ENCODE results near the gene SPPL3.

DNA sequence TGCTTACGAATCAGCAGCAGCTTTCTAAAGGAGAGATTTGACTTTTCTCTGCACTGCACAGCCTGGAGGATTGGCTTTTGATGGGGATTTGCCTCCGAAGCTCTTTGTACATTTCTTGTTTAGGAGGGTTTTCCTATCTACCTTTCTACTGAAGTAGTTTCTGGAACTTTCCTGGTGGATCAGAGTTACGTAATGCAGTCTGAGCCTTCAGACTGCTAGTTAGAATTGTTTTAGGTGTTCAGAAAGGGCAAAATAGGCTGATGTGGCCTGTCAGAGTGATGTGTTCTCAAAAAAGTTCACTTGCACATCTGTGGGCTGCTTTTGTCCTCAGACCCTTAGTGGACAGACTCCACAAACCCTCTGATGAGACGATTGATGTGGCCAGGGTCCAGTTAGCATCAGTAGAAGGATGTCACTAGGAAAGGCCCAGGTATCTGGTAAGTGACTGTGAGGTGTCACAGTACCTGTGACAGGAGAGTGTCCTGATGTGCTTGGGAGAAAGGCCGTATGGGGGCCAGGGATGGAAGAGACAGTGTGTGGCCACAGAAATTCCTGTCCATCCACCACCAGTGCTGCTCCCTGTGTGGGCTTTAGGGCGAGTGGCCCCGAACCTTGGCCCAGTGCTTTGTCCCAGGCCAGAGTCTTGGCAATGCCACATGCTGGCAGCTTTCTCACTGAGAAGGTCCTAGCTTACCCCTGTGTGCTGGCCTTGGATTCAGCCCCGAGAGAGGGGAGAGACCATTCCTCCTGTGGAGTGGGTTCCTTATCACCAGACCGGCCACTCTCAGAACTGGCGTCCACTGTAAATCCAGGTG lies 183.0 kb downstream of the SPPL3 start:
- TF ChIP-seq CBFB (CRISPR knock-in tag; IDR thresholded peaks at IDR 0.05; ENCODE audit: low read depth) (no peak), RELA (CRISPR knock-in tag; IDR thresholded peaks at IDR 0.05; ENCODE audit: borderline replicate concordance) (no peak), FOXP1 (CRISPR knock-in tag; IDR thresholded peaks at IDR 0.05; ENCODE audit: borderline replicate concordance) (no peak), FOXK1 (CRISPR knock-in tag; IDR thresholded peaks at IDR 0.05) (no peak), ZNF423 (CRISPR knock-in tag; IDR thresholded peaks at IDR 0.05) (no peak), ELF4 (CRISPR knock-in tag; IDR thresholded peaks at IDR 0.05; ENCODE audit: low read depth) (no peak), FOXJ3 (CRISPR knock-in tag; IDR thresholded peaks at IDR 0.05; ENCODE audit: borderline replicate concordance) (no peak)
- TF ChIP-seq, protein P1, sequence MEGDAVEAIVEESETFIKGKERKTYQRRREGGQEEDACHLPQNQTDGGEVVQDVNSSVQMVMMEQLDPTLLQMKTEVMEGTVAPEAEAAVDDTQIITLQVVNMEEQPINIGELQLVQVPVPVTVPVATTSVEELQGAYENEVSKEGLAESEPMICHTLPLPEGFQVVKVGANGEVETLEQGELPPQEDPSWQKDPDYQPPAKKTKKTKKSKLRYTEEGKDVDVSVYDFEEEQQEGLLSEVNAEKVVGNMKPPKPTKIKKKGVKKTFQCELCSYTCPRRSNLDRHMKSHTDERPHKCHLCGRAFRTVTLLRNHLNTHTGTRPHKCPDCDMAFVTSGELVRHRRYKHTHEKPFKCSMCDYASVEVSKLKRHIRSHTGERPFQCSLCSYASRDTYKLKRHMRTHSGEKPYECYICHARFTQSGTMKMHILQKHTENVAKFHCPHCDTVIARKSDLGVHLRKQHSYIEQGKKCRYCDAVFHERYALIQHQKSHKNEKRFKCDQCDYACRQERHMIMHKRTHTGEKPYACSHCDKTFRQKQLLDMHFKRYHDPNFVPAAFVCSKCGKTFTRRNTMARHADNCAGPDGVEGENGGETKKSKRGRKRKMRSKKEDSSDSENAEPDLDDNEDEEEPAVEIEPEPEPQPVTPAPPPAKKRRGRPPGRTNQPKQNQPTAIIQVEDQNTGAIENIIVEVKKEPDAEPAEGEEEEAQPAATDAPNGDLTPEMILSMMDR (IDR thresholded peaks at IDR 0.05), result no peak
- TF ChIP-seq, protein P2, sequence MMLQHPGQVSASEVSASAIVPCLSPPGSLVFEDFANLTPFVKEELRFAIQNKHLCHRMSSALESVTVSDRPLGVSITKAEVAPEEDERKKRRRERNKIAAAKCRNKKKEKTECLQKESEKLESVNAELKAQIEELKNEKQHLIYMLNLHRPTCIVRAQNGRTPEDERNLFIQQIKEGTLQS (CRISPR knock-in tag; conservative IDR thresholded peaks at IDR 0.05), result no peak
- TF ChIP-seq, protein P3, sequence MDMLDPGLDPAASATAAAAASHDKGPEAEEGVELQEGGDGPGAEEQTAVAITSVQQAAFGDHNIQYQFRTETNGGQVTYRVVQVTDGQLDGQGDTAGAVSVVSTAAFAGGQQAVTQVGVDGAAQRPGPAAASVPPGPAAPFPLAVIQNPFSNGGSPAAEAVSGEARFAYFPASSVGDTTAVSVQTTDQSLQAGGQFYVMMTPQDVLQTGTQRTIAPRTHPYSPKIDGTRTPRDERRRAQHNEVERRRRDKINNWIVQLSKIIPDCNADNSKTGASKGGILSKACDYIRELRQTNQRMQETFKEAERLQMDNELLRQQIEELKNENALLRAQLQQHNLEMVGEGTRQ (CRISPR knock-in tag; IDR thresholded peaks at IDR 0.05), result no peak
- TF ChIP-seq, protein P4, sequence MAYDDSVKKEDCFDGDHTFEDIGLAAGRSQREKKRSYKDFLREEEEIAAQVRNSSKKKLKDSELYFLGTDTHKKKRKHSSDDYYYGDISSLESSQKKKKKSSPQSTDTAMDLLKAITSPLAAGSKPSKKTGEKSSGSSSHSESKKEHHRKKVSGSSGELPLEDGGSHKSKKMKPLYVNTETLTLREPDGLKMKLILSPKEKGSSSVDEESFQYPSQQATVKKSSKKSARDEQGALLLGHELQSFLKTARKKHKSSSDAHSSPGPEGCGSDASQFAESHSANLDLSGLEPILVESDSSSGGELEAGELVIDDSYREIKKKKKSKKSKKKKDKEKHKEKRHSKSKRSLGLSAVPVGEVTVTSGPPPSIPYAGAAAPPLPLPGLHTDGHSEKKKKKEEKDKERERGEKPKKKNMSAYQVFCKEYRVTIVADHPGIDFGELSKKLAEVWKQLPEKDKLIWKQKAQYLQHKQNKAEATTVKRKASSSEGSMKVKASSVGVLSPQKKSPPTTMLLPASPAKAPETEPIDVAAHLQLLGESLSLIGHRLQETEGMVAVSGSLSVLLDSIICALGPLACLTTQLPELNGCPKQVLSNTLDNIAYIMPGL (CRISPR knock-in tag; IDR thresholded peaks at IDR 0.05), result no peak
- TF ChIP-seq, protein P5, sequence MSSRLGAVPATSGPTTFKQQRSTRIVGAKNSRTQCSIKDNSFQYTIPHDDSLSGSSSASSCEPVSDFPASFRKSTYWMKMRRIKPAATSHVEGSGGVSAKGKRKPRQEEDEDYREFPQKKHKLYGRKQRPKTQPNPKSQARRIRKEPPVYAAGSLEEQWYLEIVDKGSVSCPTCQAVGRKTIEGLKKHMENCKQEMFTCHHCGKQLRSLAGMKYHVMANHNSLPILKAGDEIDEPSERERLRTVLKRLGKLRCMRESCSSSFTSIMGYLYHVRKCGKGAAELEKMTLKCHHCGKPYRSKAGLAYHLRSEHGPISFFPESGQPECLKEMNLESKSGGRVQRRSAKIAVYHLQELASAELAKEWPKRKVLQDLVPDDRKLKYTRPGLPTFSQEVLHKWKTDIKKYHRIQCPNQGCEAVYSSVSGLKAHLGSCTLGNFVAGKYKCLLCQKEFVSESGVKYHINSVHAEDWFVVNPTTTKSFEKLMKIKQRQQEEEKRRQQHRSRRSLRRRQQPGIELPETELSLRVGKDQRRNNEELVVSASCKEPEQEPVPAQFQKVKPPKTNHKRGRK (CRISPR knock-in tag; IDR thresholded peaks at IDR 0.05; ENCODE audit: borderline replicate concordance), result no peak
- TF ChIP-seq, protein P6, sequence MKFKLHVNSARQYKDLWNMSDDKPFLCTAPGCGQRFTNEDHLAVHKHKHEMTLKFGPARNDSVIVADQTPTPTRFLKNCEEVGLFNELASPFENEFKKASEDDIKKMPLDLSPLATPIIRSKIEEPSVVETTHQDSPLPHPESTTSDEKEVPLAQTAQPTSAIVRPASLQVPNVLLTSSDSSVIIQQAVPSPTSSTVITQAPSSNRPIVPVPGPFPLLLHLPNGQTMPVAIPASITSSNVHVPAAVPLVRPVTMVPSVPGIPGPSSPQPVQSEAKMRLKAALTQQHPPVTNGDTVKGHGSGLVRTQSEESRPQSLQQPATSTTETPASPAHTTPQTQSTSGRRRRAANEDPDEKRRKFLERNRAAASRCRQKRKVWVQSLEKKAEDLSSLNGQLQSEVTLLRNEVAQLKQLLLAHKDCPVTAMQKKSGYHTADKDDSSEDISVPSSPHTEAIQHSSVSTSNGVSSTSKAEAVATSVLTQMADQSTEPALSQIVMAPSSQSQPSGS (CRISPR knock-in tag; IDR thresholded peaks at IDR 0.05; ENCODE audit: borderline replicate concordance, low read depth), result no peak
- TF ChIP-seq, protein P7, sequence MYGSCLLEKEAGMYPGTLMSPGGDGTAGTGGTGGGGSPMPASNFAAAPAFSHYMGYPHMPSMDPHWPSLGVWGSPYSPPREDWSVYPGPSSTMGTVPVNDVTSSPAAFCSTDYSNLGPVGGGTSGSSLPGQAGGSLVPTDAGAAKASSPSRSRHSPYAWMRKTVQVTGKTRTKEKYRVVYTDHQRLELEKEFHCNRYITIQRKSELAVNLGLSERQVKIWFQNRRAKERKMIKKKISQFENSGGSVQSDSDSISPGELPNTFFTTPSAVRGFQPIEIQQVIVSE (CRISPR knock-in tag; IDR thresholded peaks at IDR 0.05; ENCODE audit: borderline replicate concordance), result no peak
